ENCODE results near the gene FAM53A.
"Not testable (repeated sequence)": the region's sequence is repeated elsewhere in the genome, so short reads cannot be mapped to it uniquely, and the experiment has no call there.

FAM53A gene

DNA sequence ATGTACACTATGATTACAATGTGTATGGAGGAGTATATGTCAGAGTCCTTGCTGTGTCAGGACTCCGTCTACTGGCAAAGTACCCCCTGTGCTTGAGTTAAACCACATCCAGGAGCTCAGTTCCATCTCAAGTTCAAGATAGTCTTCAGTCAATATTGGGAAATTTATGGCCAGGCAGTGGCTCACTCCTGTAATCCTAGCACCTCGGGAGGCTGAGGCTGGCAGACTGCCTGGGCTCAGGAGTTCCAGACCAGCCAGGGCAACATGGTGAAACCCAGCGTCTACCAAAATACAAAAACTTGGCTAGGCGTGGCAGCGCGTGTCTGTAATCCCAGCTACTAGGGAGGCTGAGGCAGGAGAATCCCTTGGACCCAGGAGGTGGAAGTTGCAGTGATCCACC is 22.2 kb upstream of the FAM53A start:
- TF ChIP-seq, protein P1, sequence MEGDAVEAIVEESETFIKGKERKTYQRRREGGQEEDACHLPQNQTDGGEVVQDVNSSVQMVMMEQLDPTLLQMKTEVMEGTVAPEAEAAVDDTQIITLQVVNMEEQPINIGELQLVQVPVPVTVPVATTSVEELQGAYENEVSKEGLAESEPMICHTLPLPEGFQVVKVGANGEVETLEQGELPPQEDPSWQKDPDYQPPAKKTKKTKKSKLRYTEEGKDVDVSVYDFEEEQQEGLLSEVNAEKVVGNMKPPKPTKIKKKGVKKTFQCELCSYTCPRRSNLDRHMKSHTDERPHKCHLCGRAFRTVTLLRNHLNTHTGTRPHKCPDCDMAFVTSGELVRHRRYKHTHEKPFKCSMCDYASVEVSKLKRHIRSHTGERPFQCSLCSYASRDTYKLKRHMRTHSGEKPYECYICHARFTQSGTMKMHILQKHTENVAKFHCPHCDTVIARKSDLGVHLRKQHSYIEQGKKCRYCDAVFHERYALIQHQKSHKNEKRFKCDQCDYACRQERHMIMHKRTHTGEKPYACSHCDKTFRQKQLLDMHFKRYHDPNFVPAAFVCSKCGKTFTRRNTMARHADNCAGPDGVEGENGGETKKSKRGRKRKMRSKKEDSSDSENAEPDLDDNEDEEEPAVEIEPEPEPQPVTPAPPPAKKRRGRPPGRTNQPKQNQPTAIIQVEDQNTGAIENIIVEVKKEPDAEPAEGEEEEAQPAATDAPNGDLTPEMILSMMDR (IDR thresholded peaks at IDR 0.05; ENCODE audit: borderline replicate concordance, insufficient read depth, low read depth, low read length): no peak
- no peak overlapping the region for H3K4me3 ChIP-seq (ENCODE audit: low read depth, low read length)

DNA sequence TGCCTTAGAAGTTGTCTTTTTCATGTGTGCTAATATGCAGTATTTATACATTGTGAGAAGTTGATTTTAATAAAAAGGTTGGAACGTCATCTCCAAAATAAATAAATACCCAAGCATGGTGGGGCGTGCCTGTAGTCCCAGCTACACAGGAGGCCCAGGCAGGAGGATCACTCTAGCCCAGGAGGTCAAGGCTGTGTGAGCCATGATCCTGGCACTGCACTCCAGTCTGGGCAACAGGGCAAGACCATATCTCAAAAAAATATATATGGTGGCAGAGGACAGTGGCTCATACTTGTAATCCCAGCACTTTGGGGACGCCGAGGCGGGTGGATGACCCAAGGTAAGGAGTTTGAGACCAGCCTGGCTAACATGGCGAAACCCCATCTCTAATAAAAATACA is 21.6 kb upstream of the FAM53A start:
- H3K4me3 ChIP-seq (ENCODE audit: low read depth, low read length): no peak overlapping the region
- TF ChIP-seq, protein P1 (IDR thresholded peaks at IDR 0.05; ENCODE audit: borderline replicate concordance, insufficient read depth, low read depth, low read length): no peak

DNA sequence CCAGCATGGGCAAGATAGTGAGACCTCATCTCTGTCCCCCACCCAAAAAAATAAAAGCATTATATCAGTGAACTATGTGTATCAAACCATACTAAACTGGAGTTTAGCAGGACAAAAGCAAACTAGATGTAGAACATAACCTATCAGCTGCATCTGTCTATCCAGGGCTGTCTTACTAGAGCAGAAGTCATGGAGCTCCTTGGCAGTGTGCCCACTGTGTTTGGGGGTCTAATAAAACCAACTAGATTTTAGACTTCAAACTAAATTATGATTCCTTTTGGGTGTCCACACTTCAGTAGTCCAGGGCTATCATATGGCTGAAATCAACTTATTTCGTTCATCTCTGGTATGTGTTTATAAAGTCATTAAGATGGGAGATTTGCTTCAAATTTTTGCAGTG is 19.8 kb upstream of the FAM53A start:
- no peak overlapping the region for H3K4me3 ChIP-seq (ENCODE audit: low read depth, low read length)
- TF ChIP-seq, protein P1 (IDR thresholded peaks at IDR 0.05; ENCODE audit: borderline replicate concordance, insufficient read depth, low read depth, low read length): no peak

DNA sequence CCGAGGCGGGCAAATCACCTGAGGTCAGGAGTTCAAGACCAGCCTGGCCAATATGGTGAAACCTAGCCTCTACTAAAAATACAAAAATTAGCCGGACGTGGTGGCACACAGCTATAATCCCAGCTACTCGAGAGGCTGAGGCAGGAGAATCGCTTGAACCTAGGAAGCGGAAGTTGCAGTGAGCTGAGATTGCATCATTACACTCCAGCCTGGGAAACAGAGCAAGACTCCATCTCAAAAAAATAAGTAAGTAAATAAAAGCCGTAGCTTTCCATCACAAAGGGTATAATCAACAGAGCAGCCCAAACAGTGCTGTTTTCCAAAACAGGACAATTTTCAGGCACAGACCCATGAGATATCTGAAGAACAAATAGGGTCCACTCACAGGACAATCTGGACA is 17.6 kb upstream of the FAM53A start:
- H3K4me3 ChIP-seq (ENCODE audit: low read depth, low read length): not testable (repeated sequence)

DNA sequence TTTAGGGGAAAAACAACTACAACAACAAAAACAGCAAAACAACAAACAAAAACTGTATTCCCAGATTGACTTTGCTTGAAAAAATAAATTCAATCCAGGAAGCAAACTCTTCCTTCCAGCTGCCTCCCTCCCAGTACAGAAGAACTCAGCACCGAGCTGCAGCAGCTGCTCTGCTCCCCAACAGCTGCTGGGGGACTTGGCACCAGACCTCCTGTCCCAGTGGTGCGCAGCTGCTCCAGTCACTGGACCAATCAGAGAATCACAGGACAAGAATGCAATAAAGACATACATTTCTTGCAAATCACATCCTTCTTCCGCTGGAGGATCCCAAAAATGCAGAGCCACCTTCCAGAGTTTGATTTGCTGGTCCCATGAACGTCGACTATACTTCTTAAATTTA is 11.8 kb upstream of the FAM53A start:
- TF ChIP-seq, protein P1 (IDR thresholded peaks at IDR 0.05; ENCODE audit: borderline replicate concordance, insufficient read depth, low read depth, low read length): no peak

DNA sequence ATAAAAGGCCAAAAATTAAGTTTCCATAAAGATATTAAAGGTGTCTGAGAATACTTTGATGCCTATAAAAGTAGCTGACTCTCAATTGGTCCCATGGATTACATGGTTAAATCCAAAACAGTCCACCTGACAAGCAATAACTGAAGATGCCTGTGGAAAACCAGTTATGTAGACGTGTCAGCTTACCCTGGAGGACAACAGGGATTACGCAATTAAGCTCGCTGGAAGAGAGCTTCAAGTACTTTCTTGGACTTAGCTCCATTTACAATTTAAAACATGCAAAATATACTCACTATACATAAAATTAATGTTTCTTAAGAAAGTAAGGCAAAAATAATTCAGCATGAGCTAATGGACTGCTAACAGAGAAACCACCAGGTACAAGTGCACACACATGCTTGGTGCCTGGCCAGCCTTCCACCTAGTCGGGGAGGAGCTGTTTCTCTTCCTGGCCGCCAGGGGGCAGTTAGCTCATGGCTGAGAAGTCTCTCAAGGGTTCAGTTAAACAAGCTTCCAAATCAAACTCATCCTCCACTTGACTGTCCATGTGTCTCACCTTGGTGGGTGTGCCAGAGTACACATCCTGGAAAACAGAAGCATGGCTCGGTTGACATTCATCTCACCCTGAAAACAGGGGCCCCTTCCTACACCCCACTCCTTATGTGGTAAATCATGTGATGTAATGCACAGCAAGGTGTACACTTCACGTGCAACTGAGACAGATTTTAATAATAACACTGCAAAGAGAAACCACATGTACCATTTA is 9.2 kb upstream of the FAM53A start:
- no peak overlapping the region for H3K4me3 ChIP-seq (ENCODE audit: low read depth, low read length)
- TF ChIP-seq, protein P1 (IDR thresholded peaks at IDR 0.05; ENCODE audit: borderline replicate concordance, insufficient read depth, low read depth, low read length): peak; percentile 94

More for the DNA sequence above, 11.8 kb upstream of the FAM53A start:
- H3K4me3 ChIP-seq (ENCODE audit: low read depth, low read length): no peak overlapping the region

DNA sequence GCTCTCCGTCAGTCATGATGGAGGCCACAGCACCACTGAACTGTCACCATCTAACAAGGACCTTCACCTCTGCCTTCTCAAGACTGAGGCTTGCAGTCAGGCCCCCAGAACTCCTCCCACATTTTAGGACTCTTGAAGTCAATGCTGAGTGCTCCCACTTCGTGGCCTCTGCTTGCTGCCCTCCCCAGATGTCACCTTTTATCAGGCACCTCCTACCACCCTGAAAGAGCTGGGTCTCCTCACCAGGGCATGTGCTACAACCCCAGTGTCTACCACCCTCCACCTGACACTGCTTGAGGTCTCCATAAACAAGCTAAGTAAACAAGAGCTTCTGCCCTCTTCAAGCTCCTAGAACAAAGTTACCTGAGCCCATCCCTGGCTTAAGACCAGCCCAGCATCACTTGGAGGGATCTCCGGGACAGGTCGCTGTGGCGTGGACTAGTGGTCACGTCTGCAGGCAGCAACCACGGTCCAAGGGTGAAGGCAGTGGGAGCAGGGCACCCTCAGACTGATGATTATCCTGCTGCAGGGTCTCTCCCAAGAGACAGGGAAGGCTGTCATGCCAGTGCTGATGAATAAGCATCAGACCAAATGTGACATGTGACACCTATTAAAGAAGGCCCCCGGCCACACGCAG is 7.7 kb upstream of the FAM53A start:
- TF ChIP-seq, protein P1 (IDR thresholded peaks at IDR 0.05; ENCODE audit: borderline replicate concordance, insufficient read depth, low read depth, low read length): no peak
- no peak overlapping the region for H3K4me3 ChIP-seq (ENCODE audit: low read depth, low read length)

All from GM12875 (cell line).